Spleen (tissue), 7 donors: ENCODE results near the gene HPS5.

Experiments used
- CTCF ChIP-seq, 11 experiments: fragments of 200-600 bp in 7 of 11; fragments of 450-650 bp in 4 of 11; sonication (generic) in 4 of 11; IDR thresholded peaks in 8 of 11; conservative IDR thresholded peaks in 3 of 11; 1 replicate in 7 of 11; 2 replicates in 4 of 11; pipeline versions ENCODE4 v1.4.0 to v1.8.0; 2016 to 2021; ENCODE audit warnings: antibody characterized with exemption in 11 of 11, inconsistent platforms in 4 of 11, mild to moderate bottlenecking in 1 of 11
- POLR2AphosphoS5 ChIP-seq, 3 donors: sonication (generic); formaldehyde crosslinking; IDR thresholded peaks; one replicate each; pipeline ENCODE4 v1.5.1; 2017; ENCODE audit warnings: antibody characterized with exemption in 3 of 3
- donor health status: DM: no; HTN: no; CAD: no; lungs with moderate emphysema.
- donor health status: DM: no; HTN: no; CAD: no.
- donor health status: DM: no; HTN: no; CAD: no.

- no peak for TF ChIP-seq CTCF (IDR thresholded peaks at IDR 0.05 in 8 of 11, conservative IDR thresholded peaks at IDR 0.05 in 3 of 11)
- TF ChIP-seq POLR2AphosphoS5 (IDR thresholded peaks at IDR 0.05) = no peak
Observed at GRCh38 chr11:18253778-18254338, 68.1 kb downstream of the HPS5 start.
